Thyroid gland (tissue), 4 donors: ENCODE data around the gene MORN1. TPM values are rescaled to one million over a fixed set of nuclear protein-coding genes. Genes with fewer than 3 reads are reported as not detected.

Experiments
- DNase-seq, 2 donors: peaks; one replicate each; pipeline ENCODE4 v3.0.0-alpha.2; 2019
- H3K27ac ChIP-seq, 3 donors: fragments of 200-600 bp; sonication (generic); 1 replicate in 2 of 3; 2 replicates in 1 of 3; pipeline ENCODE4 v1.5.1; 2016 to 2019; ENCODE audit warnings: mild to moderate bottlenecking in 1 of 3, moderate library complexity in 1 of 3
- H3K27me3 ChIP-seq: fragments of 200-600 bp; sonication (generic); one replicate; pipeline ENCODE4 v1.5.1; 2019
- H3K36me3 ChIP-seq, 2 donors: fragments of 200-600 bp; sonication (generic); one replicate each; pipeline ENCODE4 v1.5.1; 2016 to 2019
- H3K4me1 ChIP-seq, 2 donors: fragments of 200-600 bp; sonication (generic); one replicate each; pipeline ENCODE4 v1.5.1; 2017 to 2019
- H3K4me3 ChIP-seq, 3 donors: fragments of 200-600 bp; sonication (generic); replicated peaks in 1 of 3; 1 replicate in 2 of 3; 2 replicates in 1 of 3; pipeline ENCODE4 v1.5.1; 2016; ENCODE audit warnings: mild to moderate bottlenecking in 1 of 3
- H3K9me3 ChIP-seq: fragments of 200-600 bp; sonication (generic); one replicate; pipeline ENCODE4 v1.5.1; 2017
- POLR2A ChIP-seq, 2 donors: fragments of 450-650 bp; IDR thresholded peaks; one replicate each; pipeline ENCODE4 v1.6.1; 2017; ENCODE audit warnings: antibody characterized with exemption in 2 of 2, mild to moderate bottlenecking in 2 of 2, moderate library complexity in 1 of 2
- WGBS, 2 donors: methylation state at CpG; one replicate each; pipeline ENCODE4 v1.1.5; 2017; 5-methylcytosine and 5-hydroxymethylcytosine counted together
- intact Hi-C: fragments of 100-400 bp; cut with DNase I; formaldehyde crosslinking; loops from one replicate; pipeline ENCODE4 v1.15.1; 2023
- total RNA-seq, 4 donors: library from RNA; depleted of rRNA; stranded (reverse); fragments of >200 nt; gene quantifications; one replicate each; pipeline ENCODE4 v1.2.3, GENCODE V29; 2016
- TF ChIP-seq, protein P1 (sequence below), 6 experiments: fragments of 200-600 bp in 3 of 6; fragments of 450-650 bp in 3 of 6; sonication (generic) in 3 of 6; IDR thresholded peaks; one replicate each; pipeline ENCODE4 v1.5.1; 2016 to 2019; ENCODE audit warnings: antibody characterized with exemption in 6 of 6, mild to moderate bottlenecking in 2 of 6, inconsistent platforms in 1 of 6, moderate library complexity in 1 of 6

Gene MORN1
- total RNA-seq, 4 donors from 2014 or later: 23.3 to 45.3 (median 33.8) TPM

DNA sequence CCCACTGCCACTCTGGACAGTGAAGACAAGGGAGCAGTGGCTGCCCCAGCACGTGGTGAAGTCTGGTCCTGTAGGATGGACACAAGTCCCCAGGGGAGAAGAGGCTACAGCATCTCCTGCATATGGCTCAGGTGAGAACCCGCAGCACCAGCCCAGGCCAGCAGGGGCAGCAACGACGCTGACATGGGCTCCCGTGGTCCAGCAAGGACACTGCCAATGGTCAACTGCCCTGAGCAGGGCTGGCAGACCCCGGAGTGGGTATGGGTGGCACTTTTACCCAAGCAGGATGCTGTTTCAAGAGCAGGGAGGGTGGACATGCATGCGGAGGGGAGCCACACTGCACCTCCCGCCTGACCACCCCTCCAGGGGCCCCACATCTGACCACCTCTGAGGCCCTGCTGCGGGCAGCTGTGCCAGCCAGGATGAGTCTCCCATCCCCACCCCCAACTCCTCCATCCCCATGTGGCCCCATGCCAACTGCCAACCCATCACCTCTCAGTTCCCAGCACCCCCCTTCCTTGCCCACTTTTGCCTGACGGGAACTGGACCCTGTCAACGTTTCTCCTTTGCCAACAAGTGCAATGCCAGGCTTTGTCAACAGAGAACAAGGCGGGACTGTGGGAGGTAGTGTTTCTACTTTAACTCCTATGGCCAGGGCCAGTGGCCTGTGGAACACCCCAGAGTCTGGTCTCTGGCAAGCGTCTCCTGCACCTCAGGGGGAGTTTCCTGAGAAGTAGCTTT is 8.6 kb downstream of the MORN1 start:
- H3K27ac ChIP-seq: no peak overlapping the region
- no peaks in the 10 kb centered on the region for H3K4me1 ChIP-seq
- H3K9me3 ChIP-seq: no peaks in the 10 kb centered on the region
- H3K27me3 ChIP-seq: no peaks in the 10 kb centered on the region
- no peaks in the 10 kb centered on the region for H3K36me3 ChIP-seq
- intact Hi-C loops: loop anchor here (2.0 to 10.0 kb wide), 2 partner anchors 68 to 188 kb away; partner anchors contain the start of gene FAAP20
- H3K4me3 ChIP-seq: no peak overlapping the region
- 66 to 83% methylated on average over 5 to 8 of the region's 13 CpGs for WGBS, 2 donors
- TF ChIP-seq, protein P1, sequence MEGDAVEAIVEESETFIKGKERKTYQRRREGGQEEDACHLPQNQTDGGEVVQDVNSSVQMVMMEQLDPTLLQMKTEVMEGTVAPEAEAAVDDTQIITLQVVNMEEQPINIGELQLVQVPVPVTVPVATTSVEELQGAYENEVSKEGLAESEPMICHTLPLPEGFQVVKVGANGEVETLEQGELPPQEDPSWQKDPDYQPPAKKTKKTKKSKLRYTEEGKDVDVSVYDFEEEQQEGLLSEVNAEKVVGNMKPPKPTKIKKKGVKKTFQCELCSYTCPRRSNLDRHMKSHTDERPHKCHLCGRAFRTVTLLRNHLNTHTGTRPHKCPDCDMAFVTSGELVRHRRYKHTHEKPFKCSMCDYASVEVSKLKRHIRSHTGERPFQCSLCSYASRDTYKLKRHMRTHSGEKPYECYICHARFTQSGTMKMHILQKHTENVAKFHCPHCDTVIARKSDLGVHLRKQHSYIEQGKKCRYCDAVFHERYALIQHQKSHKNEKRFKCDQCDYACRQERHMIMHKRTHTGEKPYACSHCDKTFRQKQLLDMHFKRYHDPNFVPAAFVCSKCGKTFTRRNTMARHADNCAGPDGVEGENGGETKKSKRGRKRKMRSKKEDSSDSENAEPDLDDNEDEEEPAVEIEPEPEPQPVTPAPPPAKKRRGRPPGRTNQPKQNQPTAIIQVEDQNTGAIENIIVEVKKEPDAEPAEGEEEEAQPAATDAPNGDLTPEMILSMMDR (IDR thresholded peaks at IDR 0.05): peak in 4 of 6 experiments; percentile 11 to 52 (median 42)
- TF ChIP-seq POLR2A (IDR thresholded peaks at IDR 0.05): no peak
- DNase-seq: peak; percentile 49

DNA sequence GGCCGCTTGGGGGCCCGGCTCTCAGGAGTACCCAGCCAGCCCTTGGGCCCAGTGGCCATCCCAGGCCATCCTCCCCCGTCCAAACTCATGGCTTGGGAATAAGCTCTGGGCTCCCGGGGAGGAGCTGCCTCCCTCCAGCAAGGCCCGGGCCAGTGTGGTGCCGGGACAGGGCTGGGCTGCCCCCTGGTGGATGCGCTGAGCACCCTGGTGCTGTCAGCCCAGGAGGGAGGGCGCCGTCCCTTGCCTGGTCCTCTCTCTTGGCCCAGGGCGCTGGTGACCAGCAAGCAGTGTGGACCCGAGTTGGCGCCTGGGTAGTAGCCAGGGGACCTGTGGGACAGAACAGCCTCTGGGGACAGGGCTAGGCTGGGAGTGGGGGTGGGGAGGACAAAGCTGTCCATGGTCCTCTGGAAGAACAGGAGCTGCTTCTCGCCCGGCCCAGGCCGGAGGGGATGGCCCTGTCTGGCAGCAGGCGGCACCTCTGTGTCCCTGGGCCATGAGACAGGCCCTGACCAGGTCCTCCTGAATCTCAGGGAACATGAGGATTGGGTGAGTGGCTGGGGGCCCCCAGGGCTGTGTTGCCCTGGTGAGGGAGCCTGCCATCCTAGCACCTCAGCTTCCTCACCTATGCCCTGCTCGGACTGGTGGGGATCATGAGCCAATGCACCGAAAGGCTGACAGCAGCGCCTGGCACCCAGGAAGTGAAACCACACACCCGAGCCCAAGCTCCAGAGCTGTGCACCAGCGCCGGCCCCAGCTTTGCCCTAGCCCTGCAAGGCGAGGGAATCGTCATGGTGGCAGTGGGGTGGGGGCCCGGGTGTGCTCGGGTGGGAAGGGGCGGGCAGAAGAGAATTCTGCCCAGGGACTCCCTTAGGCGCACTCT is 9.4 kb downstream of the MORN1 start:
- no peaks in the 10 kb centered on the region for H3K27me3 ChIP-seq
- no peaks in the 10 kb centered on the region for H3K4me1 ChIP-seq
- no peaks in the 10 kb centered on the region for H3K36me3 ChIP-seq
- no peaks in the 10 kb centered on the region for H3K9me3 ChIP-seq
- DNase-seq: peak; percentile 79 to 81
- WGBS, 2 donors: 79 to 81% methylated on average over 5 to 9 of the region's 28 CpGs
- TF ChIP-seq, protein P1 (IDR thresholded peaks at IDR 0.05): peak; percentile 53 to 97 (median 91)
- no peak for TF ChIP-seq POLR2A (IDR thresholded peaks at IDR 0.05)
- no peak overlapping the region for H3K27ac ChIP-seq
- H3K4me3 ChIP-seq: no peak overlapping the region
- intact Hi-C loops: loop anchor here (2.0 to 10.0 kb wide), 2 partner anchors 67 to 187 kb away; partner anchors contain the start of gene FAAP20

DNA sequence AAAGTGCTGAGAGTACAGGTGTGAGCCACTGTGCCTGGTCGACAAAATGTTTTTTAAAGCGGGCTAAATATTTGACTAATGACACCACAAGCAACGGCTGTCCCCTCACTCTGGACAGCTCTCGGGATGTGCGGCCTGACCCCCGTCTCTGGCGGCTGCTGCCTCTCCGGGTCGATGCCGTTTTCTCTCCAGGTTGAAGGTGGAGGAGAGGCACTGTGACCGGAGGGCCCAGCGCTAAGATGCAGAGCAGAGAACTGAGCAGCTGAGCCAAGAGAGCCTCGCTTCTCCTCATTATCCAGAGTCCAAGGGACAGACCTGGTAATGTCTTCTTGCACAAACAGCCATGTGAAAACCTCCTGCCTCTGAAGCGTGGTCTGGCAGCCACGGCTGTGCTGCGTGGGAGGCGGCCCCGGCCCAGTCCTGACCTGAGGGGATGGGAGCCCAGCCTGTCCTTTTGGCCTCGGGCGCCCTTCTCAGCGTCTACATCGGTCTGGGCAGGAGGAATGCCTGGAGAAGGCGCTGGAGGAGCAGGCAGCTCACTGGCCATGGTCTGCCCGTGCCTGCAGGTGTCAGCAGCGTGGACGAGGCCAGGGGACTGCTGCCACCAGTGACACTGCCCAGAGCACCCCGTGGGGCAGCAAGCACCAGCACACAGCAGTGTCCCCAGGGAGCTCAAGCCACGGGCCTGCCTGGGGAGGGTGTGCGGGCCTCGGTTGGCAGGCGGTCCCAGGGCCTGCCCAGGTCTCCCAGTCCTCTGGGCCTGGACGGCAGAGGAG is 10.3 kb downstream of the MORN1 start:
- H3K27ac ChIP-seq: no peak overlapping the region
- no peak overlapping the region for H3K4me3 ChIP-seq
- no peak for DNase-seq
- H3K27me3 ChIP-seq: no peaks in the 10 kb centered on the region
- no peaks in the 10 kb centered on the region for H3K36me3 ChIP-seq
- TF ChIP-seq, protein P1 (IDR thresholded peaks at IDR 0.05): no peak
- TF ChIP-seq POLR2A (IDR thresholded peaks at IDR 0.05): no peak
- intact Hi-C loops: loop anchor here (10.0 kb wide), 1 partner anchor 66 kb away; no protein-coding TSS in a partner anchor
- WGBS, 2 donors: 77 to 81% methylated on average over 29 to 32 of the region's 32 CpGs
- H3K9me3 ChIP-seq: no peaks in the 10 kb centered on the region
- H3K4me1 ChIP-seq: no peaks in the 10 kb centered on the region

DNA sequence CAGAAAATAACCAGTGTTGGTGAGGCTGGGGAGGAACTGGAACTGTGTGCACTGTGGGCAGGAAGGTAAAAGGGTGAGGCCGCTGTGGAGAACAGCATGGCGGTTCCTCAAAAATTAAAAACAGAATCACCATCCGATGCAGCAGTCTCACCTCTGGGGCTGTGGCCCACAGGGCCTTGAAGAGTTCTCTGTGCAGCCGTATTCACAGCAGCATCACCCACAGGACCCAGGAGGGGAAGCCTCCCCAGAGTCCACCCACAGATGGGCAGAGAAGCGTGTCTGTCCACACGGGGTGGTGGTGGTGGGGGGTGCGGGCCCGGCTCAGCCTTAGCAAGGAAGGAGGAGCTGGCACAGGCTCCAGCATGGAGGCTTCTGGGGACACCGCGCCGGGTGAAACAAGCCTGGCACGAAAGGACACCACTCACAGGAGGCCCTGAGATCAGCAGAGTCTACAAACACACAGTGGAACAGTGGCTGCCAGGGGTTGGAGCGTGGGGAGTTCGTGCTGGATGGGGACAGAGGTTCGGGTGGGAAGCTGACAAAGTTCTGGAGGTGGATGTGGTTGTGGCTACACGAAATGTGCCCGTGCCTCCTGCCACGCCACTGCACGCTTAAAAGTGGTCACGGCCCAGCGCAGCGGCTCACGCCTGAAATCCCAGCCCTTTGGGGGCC is 11.5 kb downstream of the MORN1 start:
- Histone ChIP-seq H3K27me3 (no peaks in the 10 kb centered on the region), H3K4me1 (no peaks in the 10 kb centered on the region), H3K4me3 (no peak overlapping the region), H3K36me3 (no peaks in the 10 kb centered on the region), H3K27ac (no peak overlapping the region), H3K9me3 (no peaks in the 10 kb centered on the region)
- peak; percentile 51 to 61 for DNase-seq
- TF ChIP-seq POLR2A (IDR thresholded peaks at IDR 0.05): no peak
- TF ChIP-seq, protein P1 (IDR thresholded peaks at IDR 0.05): no peak
- WGBS, 2 donors: 71 to 83% methylated on average over 23 of the region's 23 CpGs
- intact Hi-C loops: loop anchor here (10.0 kb wide), 1 partner anchor 65 kb away; no protein-coding TSS in a partner anchor
